Liver (tissue), 9 donors: ENCODE results near the gene TRIM71. TPM values are rescaled to one million over a fixed set of nuclear protein-coding genes. Genes with fewer than 3 reads are reported as not detected.

Source experiments
- DNase-seq: peaks from one replicate; pipeline ENCODE4 v3.0.0-alpha.2; 2017; ENCODE audit warnings: low spot score
- H3K27ac ChIP-seq, 2 donors: one replicate each; pipeline ENCODE4 v1.7.0; 2013; ENCODE audit warnings: inconsistent platforms in 2 of 2, low read length in 2 of 2, control low read depth in 1 of 2, low read depth in 1 of 2, mild to moderate bottlenecking in 1 of 2
- H3K27me3 ChIP-seq, 4 donors: one replicate each; pipeline versions ENCODE4 v1.6.1 to v1.7.0; 2013; ENCODE audit warnings: low read length in 3 of 4, inconsistent platforms in 1 of 4, mild to moderate bottlenecking in 1 of 4, moderate library complexity in 1 of 4; ENCODE audit not compliant: control insufficient read depth in 4 of 4, insufficient read depth in 4 of 4
- H3K36me3 ChIP-seq, 4 donors: one replicate each; pipeline versions ENCODE4 v1.6.1 to v1.7.0; 2013; ENCODE audit warnings: low read length in 3 of 4, mild to moderate bottlenecking in 3 of 4, low read depth in 1 of 4, moderate library complexity in 1 of 4; ENCODE audit not compliant: control insufficient read depth in 4 of 4, insufficient read depth in 3 of 4
- H3K4me1 ChIP-seq, 4 donors: one replicate each; pipeline versions ENCODE4 v1.6.1 to v1.7.0; 2013; ENCODE audit warnings: low read length in 3 of 4, mild to moderate bottlenecking in 3 of 4, moderate library complexity in 1 of 4; ENCODE audit not compliant: control insufficient read depth in 4 of 4, insufficient read depth in 4 of 4
- H3K4me3 ChIP-seq, 3 donors: one replicate each; pipeline versions ENCODE4 v1.6.1 to v1.7.0; 2013; ENCODE audit warnings: low read length in 3 of 3, control low read depth in 1 of 3, low read depth in 1 of 3, mild to moderate bottlenecking in 1 of 3
- H3K9ac ChIP-seq, 2 donors: one replicate each; pipeline ENCODE4 v1.7.0; 2013; ENCODE audit warnings: low read length in 2 of 2, mild to moderate bottlenecking in 2 of 2, moderate library complexity in 2 of 2, control low read depth in 1 of 2, low read depth in 1 of 2
- H3K9me3 ChIP-seq, 4 donors: one replicate each; pipeline versions ENCODE4 v1.6.1 to v1.7.0; 2013; ENCODE audit warnings: low read length in 3 of 4; ENCODE audit not compliant: control insufficient read depth in 4 of 4
- EGR1 ChIP-seq, 2 donors: IDR thresholded peaks; 2 replicates each; pipeline ENCODE4 v1.6.1; 2016 to 2018; ENCODE audit warnings: antibody characterized with exemption in 2 of 2, low read depth in 2 of 2
- FOXA1 ChIP-seq: IDR thresholded peaks from 2 replicates; pipeline ENCODE4 v1.6.1; 2016; ENCODE audit warnings: antibody characterized with exemption
- GABPA ChIP-seq, 2 donors: IDR thresholded peaks in 1 of 2; conservative IDR thresholded peaks in 1 of 2; 2 replicates each; pipeline ENCODE4 v1.6.1; 2016; ENCODE audit warnings: antibody characterized with exemption in 2 of 2, mild to moderate bottlenecking in 1 of 2, moderate library complexity in 1 of 2
- HNF4A ChIP-seq, 2 donors: conservative IDR thresholded peaks; 2 replicates each; pipeline ENCODE4 v1.6.1; 2016; ENCODE audit warnings: antibody characterized with exemption in 2 of 2, mild to moderate bottlenecking in 2 of 2
- HNF4G ChIP-seq: IDR thresholded peaks from 2 replicates; pipeline ENCODE4 v1.6.1; 2016; ENCODE audit warnings: antibody characterized with exemption
- JUND ChIP-seq, 2 donors: IDR thresholded peaks; 2 replicates each; pipeline ENCODE4 v1.6.1; 2016; ENCODE audit warnings: antibody characterized with exemption in 2 of 2
- NR2F2 ChIP-seq: IDR thresholded peaks from 2 replicates; pipeline ENCODE4 v1.6.1; 2016; ENCODE audit warnings: antibody characterized with exemption
- RAD21 ChIP-seq, 2 donors: IDR thresholded peaks; 2 replicates each; pipeline ENCODE4 v1.6.1; 2016; ENCODE audit warnings: antibody characterized with exemption in 2 of 2, mild to moderate bottlenecking in 2 of 2
- RXRA ChIP-seq, 2 donors: IDR thresholded peaks; 2 replicates each; pipeline ENCODE4 v1.6.1; 2017 to 2018; ENCODE audit warnings: antibody characterized with exemption in 2 of 2, mild to moderate bottlenecking in 1 of 2
- SP1 ChIP-seq: IDR thresholded peaks from 2 replicates; pipeline ENCODE4 v1.6.1; 2018; ENCODE audit warnings: antibody characterized with exemption, mild to moderate bottlenecking
- TAF1 ChIP-seq: conservative IDR thresholded peaks from 2 replicates; pipeline ENCODE4 v1.6.1; 2016; ENCODE audit warnings: antibody characterized with exemption, mild to moderate bottlenecking
- YY1 ChIP-seq: IDR thresholded peaks from 2 replicates; pipeline ENCODE4 v1.6.1; 2016; ENCODE audit warnings: antibody characterized with exemption, mild to moderate bottlenecking
- WGBS: extraction: QIAGEN DNeasy Blood & Tissue Kit; methylation state at CpG from one replicate; pipeline ENCODE4 v1.1.7; 2013; 5-methylcytosine and 5-hydroxymethylcytosine counted together
- polyA plus RNA-seq, 2 donors: library from polyadenylated mRNA; stranded (reverse) in 1 of 2; unstranded in 1 of 2; fragments of 200-250 nt in 1 of 2; fragments of >200 nt in 1 of 2; fragmentation: Nextera tagmentation in 1 of 2; extraction: Ambion mirVana in 1 of 2; gene quantifications; one replicate each; pipeline versions ENCODE4 v1.2.1 to v1.2.3, GENCODE V29; 2013 to 2015
- total RNA-seq, 2 donors: library from RNA; depleted of rRNA; stranded (reverse); fragments of >200 nt; gene quantifications; one replicate each; pipeline ENCODE4 v1.2.3, GENCODE V29; 2014
- TF ChIP-seq, protein P1 (sequence below): IDR thresholded peaks from 2 replicates; pipeline ENCODE4 v1.6.1; 2016; ENCODE audit warnings: antibody characterized with exemption
- TF ChIP-seq, protein P2 (sequence below): fragments of 150-350 bp; IDR thresholded peaks from 2 replicates; pipeline ENCODE4 v1.5.1; 2017; ENCODE audit warnings: improper control_type of control experiment, low read depth, low read length; ENCODE audit not compliant: missing input control
- TF ChIP-seq, protein P3 (sequence below): IDR thresholded peaks from 2 replicates; pipeline ENCODE4 v1.6.1; 2016; ENCODE audit warnings: antibody characterized with exemption
- TF ChIP-seq, protein P4 (sequence below): IDR thresholded peaks from 2 replicates; pipeline ENCODE4 v1.6.1; 2016; ENCODE audit warnings: antibody characterized with exemption, mild to moderate bottlenecking
- TF ChIP-seq, protein P5 (sequence below): IDR thresholded peaks from 2 replicates; pipeline ENCODE4 v1.6.1; 2016; ENCODE audit warnings: antibody characterized with exemption
- donor health status: healthy.
- donor health status: healthy.
- donor health status: healthy.
- donor health status: healthy.
- donor health status: healthy.

TRIM71 gene
- total and polyA plus RNA-seq, 4 donors = under 0.01 to 9.1 TPM; not detected in 2

DNA sequence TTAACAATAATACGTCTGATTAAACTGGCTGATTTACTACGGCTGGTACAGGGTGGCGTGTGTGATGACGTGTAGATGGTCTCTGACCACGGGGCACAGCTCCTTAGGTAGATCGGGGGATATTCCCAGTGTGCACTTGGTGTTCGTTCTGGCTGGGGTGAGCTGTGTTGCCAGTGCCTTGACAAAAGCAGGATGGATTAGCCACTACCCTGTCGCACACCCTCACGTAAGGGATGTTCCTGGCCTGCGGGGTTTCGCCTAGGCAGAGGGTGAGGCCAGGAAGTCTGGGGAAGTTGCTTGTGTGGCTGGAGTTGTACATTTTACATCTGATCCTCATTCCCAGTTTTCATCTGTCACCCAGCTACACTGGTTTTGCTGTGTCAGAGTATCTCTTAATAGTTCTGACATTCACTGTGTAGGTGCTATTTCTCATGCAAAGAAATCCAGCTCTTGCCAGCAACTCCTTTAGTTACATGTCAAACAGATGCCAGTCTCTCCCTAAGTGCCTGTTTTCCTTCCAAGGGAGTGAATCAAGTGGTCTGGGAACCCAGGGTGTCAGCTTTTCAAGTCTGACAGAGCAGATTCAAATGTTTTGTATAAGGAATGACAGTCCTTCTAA is 67.6 kb downstream of the TRIM71 start:
- Histone ChIP-seq H3K27me3 (no peaks in the 10 kb centered on the region), H3K4me3 (no peak overlapping the region), H3K9me3 (no peaks in the 10 kb centered on the region), H3K36me3 (no peaks in the 10 kb centered on the region), H3K4me1 (no peaks in the 10 kb centered on the region), H3K9ac (no peak overlapping the region), H3K27ac (no peak overlapping the region)
- WGBS = 96% methylated on average over 11 of the region's 11 CpGs
- no peak for DNase-seq
- TF ChIP-seq EGR1 (IDR thresholded peaks at IDR 0.05; ENCODE audit: low read depth in 2 of 2) = no peak
- no peak for TF ChIP-seq YY1
- TF ChIP-seq, protein P1, sequence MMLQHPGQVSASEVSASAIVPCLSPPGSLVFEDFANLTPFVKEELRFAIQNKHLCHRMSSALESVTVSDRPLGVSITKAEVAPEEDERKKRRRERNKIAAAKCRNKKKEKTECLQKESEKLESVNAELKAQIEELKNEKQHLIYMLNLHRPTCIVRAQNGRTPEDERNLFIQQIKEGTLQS = no peak
- no peak for TF ChIP-seq RXRA (IDR thresholded peaks at IDR 0.05)
- TF ChIP-seq, protein P2, sequence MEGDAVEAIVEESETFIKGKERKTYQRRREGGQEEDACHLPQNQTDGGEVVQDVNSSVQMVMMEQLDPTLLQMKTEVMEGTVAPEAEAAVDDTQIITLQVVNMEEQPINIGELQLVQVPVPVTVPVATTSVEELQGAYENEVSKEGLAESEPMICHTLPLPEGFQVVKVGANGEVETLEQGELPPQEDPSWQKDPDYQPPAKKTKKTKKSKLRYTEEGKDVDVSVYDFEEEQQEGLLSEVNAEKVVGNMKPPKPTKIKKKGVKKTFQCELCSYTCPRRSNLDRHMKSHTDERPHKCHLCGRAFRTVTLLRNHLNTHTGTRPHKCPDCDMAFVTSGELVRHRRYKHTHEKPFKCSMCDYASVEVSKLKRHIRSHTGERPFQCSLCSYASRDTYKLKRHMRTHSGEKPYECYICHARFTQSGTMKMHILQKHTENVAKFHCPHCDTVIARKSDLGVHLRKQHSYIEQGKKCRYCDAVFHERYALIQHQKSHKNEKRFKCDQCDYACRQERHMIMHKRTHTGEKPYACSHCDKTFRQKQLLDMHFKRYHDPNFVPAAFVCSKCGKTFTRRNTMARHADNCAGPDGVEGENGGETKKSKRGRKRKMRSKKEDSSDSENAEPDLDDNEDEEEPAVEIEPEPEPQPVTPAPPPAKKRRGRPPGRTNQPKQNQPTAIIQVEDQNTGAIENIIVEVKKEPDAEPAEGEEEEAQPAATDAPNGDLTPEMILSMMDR = no peak
- no peak for TF ChIP-seq NR2F2
- TF ChIP-seq FOXA1 = no peak
- no peak for TF ChIP-seq HNF4G
- TF ChIP-seq RAD21 (IDR thresholded peaks at IDR 0.05) = no peak
- no peak for TF ChIP-seq SP1
- TF ChIP-seq HNF4A (conservative IDR thresholded peaks at IDR 0.05) = no peak
- TF ChIP-seq, protein P3, sequence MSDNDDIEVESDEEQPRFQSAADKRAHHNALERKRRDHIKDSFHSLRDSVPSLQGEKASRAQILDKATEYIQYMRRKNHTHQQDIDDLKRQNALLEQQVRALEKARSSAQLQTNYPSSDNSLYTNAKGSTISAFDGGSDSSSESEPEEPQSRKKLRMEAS = no peak
- TF ChIP-seq JUND (IDR thresholded peaks at IDR 0.05) = no peak
- TF ChIP-seq, protein P4, sequence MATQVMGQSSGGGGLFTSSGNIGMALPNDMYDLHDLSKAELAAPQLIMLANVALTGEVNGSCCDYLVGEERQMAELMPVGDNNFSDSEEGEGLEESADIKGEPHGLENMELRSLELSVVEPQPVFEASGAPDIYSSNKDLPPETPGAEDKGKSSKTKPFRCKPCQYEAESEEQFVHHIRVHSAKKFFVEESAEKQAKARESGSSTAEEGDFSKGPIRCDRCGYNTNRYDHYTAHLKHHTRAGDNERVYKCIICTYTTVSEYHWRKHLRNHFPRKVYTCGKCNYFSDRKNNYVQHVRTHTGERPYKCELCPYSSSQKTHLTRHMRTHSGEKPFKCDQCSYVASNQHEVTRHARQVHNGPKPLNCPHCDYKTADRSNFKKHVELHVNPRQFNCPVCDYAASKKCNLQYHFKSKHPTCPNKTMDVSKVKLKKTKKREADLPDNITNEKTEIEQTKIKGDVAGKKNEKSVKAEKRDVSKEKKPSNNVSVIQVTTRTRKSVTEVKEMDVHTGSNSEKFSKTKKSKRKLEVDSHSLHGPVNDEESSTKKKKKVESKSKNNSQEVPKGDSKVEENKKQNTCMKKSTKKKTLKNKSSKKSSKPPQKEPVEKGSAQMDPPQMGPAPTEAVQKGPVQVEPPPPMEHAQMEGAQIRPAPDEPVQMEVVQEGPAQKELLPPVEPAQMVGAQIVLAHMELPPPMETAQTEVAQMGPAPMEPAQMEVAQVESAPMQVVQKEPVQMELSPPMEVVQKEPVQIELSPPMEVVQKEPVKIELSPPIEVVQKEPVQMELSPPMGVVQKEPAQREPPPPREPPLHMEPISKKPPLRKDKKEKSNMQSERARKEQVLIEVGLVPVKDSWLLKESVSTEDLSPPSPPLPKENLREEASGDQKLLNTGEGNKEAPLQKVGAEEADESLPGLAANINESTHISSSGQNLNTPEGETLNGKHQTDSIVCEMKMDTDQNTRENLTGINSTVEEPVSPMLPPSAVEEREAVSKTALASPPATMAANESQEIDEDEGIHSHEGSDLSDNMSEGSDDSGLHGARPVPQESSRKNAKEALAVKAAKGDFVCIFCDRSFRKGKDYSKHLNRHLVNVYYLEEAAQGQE = no peak
- TF ChIP-seq GABPA (IDR thresholded peaks at IDR 0.05 in 1 of 2, conservative IDR thresholded peaks at IDR 0.05 in 1 of 2) = no peak
- no peak for TF ChIP-seq TAF1
- TF ChIP-seq, protein P5, sequence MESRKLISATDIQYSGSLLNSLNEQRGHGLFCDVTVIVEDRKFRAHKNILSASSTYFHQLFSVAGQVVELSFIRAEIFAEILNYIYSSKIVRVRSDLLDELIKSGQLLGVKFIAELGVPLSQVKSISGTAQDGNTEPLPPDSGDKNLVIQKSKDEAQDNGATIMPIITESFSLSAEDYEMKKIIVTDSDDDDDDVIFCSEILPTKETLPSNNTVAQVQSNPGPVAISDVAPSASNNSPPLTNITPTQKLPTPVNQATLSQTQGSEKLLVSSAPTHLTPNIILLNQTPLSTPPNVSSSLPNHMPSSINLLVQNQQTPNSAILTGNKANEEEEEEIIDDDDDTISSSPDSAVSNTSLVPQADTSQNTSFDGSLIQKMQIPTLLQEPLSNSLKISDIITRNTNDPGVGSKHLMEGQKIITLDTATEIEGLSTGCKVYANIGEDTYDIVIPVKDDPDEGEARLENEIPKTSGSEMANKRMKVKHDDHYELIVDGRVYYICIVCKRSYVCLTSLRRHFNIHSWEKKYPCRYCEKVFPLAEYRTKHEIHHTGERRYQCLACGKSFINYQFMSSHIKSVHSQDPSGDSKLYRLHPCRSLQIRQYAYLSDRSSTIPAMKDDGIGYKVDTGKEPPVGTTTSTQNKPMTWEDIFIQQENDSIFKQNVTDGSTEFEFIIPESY = no peak
